SK-N-SH (cell line): ENCODE data around the gene CDC42EP4. TPM values are rescaled to one million over a fixed set of nuclear protein-coding genes. Genes with fewer than 3 reads are reported as not detected.

Experiments
- CTCF ChIA-PET: fragments of 300-600, 350-600 bp; formaldehyde crosslinking; extraction: SDS; loops from one replicate; lab custom pipeline; 2021; lab: Yijun Ruan, JAX
- POLR2A ChIA-PET: fragments of 350-600 bp; sonication (Branson Sonifier 250); formaldehyde crosslinking; extraction: SDS; loops from one replicate; lab custom pipeline; 2020; ENCODE audit warnings: antibody characterized with exemption, inconsistent platforms; lab: Yijun Ruan, JAX
- DNase-seq: peaks from one replicate; pipeline ENCODE4 v3.0.0; 2012
- H2AFZ ChIP-seq: fragments of 200-600 bp; sonication (generic); 2 replicates; pipeline ENCODE4 v1.8.1; 2016; ENCODE audit warnings: antibody characterized with exemption, mild to moderate bottlenecking, low read depth
- H3F3A ChIP-seq: fragments of 200-600 bp; sonication (generic); replicated peaks from 2 replicates; pipeline ENCODE3; 2016; ENCODE audit warnings: antibody characterized with exemption, mild to moderate bottlenecking; ENCODE audit not compliant: insufficient read depth
- H3K27ac ChIP-seq, 2 experiments: fragments of 200-500 bp in 1 of 2; fragments of 200-600 bp in 1 of 2; sonication (Bioruptor generic) in 1 of 2; sonication (generic), shearing (Covaris generic) in 1 of 2; 2 replicates each; pipeline versions ENCODE4 v1.5.1 to v1.6.1; 2014 to 2016; ENCODE audit warnings: low read depth in 2 of 2, inconsistent platforms in 1 of 2, low read length in 1 of 2, mild to moderate bottlenecking in 1 of 2, mixed read lengths in 1 of 2
- H3K27me3 ChIP-seq: fragments of 200-600 bp; sonication (generic), shearing (Covaris generic); 2 replicates; pipeline ENCODE4 v1.6.1; 2016; ENCODE audit warnings: mixed run types; ENCODE audit not compliant: insufficient read depth
- H3K36me3 ChIP-seq, 2 experiments: fragments of 200-500 bp in 1 of 2; fragments of 200-600 bp in 1 of 2; sonication (Bioruptor generic) in 1 of 2; sonication (generic) in 1 of 2; replicated peaks in 1 of 2; 2 replicates each; pipeline versions ENCODE3 to v1.5.1; 2014 to 2016; ENCODE audit warnings: low read length in 1 of 2, mild to moderate bottlenecking in 1 of 2; ENCODE audit not compliant: insufficient read depth in 2 of 2, control insufficient read depth in 1 of 2
- H3K4me1 ChIP-seq, 2 experiments: fragments of 200-500 bp in 1 of 2; fragments of 200-600 bp in 1 of 2; sonication (Bioruptor generic) in 1 of 2; sonication (generic), shearing (Covaris generic) in 1 of 2; 2 replicates each; pipeline versions ENCODE4 v1.5.1 to v1.6.1; 2014 to 2016; ENCODE audit warnings: low read depth in 1 of 2, low read length in 1 of 2, mixed run types in 1 of 2; ENCODE audit not compliant: insufficient read depth in 2 of 2, control insufficient read depth in 1 of 2
- H3K4me2 ChIP-seq: fragments of 200-600 bp; sonication (generic), shearing (Covaris generic); 2 replicates; pipeline ENCODE4 v1.6.1; 2017; ENCODE audit warnings: mixed run types
- H3K4me3 ChIP-seq, 2 experiments: fragments of 200-500 bp in 1 of 2; fragments of 200-600 bp in 1 of 2; sonication (Bioruptor generic) in 1 of 2; sonication (generic), shearing (Covaris generic) in 1 of 2; 2 replicates each; pipeline versions ENCODE4 v1.5.1 to v1.8.1; 2014 to 2016; ENCODE audit warnings: low read depth in 2 of 2, inconsistent platforms in 1 of 2, low read length in 1 of 2, mild to moderate bottlenecking in 1 of 2, mixed read lengths in 1 of 2, moderate library complexity in 1 of 2
- H3K79me2 ChIP-seq: fragments of 200-600 bp; sonication (generic); 2 replicates; pipeline ENCODE4 v1.8.1; 2017; ENCODE audit warnings: mild to moderate bottlenecking; ENCODE audit not compliant: insufficient read depth
- H3K9ac ChIP-seq: fragments of 200-600 bp; sonication (generic); 2 replicates; pipeline ENCODE4 v1.6.1; 2017; ENCODE audit warnings: mixed run types
- H3K9me2 ChIP-seq: fragments of 200-600 bp; sonication (generic); 2 replicates; pipeline ENCODE4 v1.6.1; 2017; ENCODE audit warnings: mixed run types
- H3K9me3 ChIP-seq: fragments of 200-600 bp; sonication (generic); 2 replicates; pipeline ENCODE4 v1.6.1; 2017; ENCODE audit warnings: mixed run types, mild to moderate bottlenecking, moderate library complexity
- H4K20me1 ChIP-seq: fragments of 200-600 bp; sonication (generic); 2 replicates; pipeline ENCODE4 v1.6.1; 2017; ENCODE audit warnings: mild to moderate bottlenecking, mixed run types; ENCODE audit not compliant: insufficient read depth
- CHD2 ChIP-seq: fragments of 150-350 bp; IDR thresholded peaks from 2 replicates; pipeline ENCODE4 v1.6.1; 2018; ENCODE audit warnings: low read length; ENCODE audit not compliant: partially characterized antibody
- CTCF ChIP-seq: fragments of 200-600 bp; sonication (generic); IDR thresholded peaks from 2 replicates; pipeline ENCODE4 v1.6.1; 2017; ENCODE audit warnings: antibody characterized with exemption, mild to moderate bottlenecking, moderate library complexity
- EP300 ChIP-seq, 2 experiments: IDR thresholded peaks; 2 replicates each; pipeline versions ENCODE4 v1.4.0 to v1.6.1; 2012; ENCODE audit warnings: borderline replicate concordance in 1 of 2, low read depth in 1 of 2, low read length in 1 of 2
- EZH2phosphoT487 ChIP-seq: fragments of 200-600 bp; sonication (generic); IDR thresholded peaks from 2 replicates; pipeline ENCODE4 v1.6.1; 2017; ENCODE audit warnings: low read depth, mixed run types, mild to moderate bottlenecking, antibody characterized with exemption, moderate library complexity, borderline replicate concordance
- FOXJ3 ChIP-seq: sonication (generic); formaldehyde crosslinking; IDR thresholded peaks from 2 replicates; pipeline ENCODE4 v1.5.1; 2020; ENCODE audit warnings: mild to moderate bottlenecking, missing genetic modification reagents
- FOXM1 ChIP-seq: IDR thresholded peaks from 2 replicates; pipeline ENCODE4 v1.4.0; 2012; ENCODE audit warnings: low read depth, mild to moderate bottlenecking
- GATA2 ChIP-seq: sonication (generic); formaldehyde crosslinking; IDR thresholded peaks from 2 replicates; pipeline ENCODE4 v1.5.0; 2020; ENCODE audit warnings: mild to moderate bottlenecking, missing genetic modification reagents
- JUND ChIP-seq: IDR thresholded peaks from 2 replicates; pipeline ENCODE4 v1.4.0; 2012
- MAX ChIP-seq: IDR thresholded peaks from 2 replicates; pipeline ENCODE4 v1.4.0; 2012; ENCODE audit warnings: low read depth
- MEF2A ChIP-seq: IDR thresholded peaks from 2 replicates; pipeline ENCODE4 v1.4.0; 2012; ENCODE audit warnings: low read depth, borderline replicate concordance
- MXI1 ChIP-seq: IDR thresholded peaks from 2 replicates; pipeline ENCODE4 v1.6.1; 2012; ENCODE audit warnings: mild to moderate bottlenecking, low read depth, low read length, improper control_type of control experiment
- NFIC ChIP-seq: IDR thresholded peaks from 2 replicates; pipeline ENCODE4 v1.4.0; 2012; ENCODE audit warnings: borderline replicate concordance
- POLR2AphosphoS5 ChIP-seq: IDR thresholded peaks from 2 replicates; pipeline ENCODE4 v1.6.1; 2012; ENCODE audit warnings: low read depth, low read length
- RAD21 ChIP-seq: IDR thresholded peaks from 2 replicates; pipeline ENCODE4 v1.6.1; 2012; ENCODE audit warnings: mild to moderate bottlenecking, low read length
- RCOR1 ChIP-seq: fragments of 150-350 bp; IDR thresholded peaks from 2 replicates; pipeline ENCODE4 v1.6.1; 2017; ENCODE audit warnings: antibody characterized with exemption, low read length
- REST ChIP-seq: IDR thresholded peaks from 2 replicates; pipeline ENCODE4 v1.6.1; 2012; ENCODE audit warnings: mild to moderate bottlenecking, low read depth, low read length, moderate library complexity
- RFX5 ChIP-seq: IDR thresholded peaks from 2 replicates; pipeline ENCODE4 v1.6.1; 2012; ENCODE audit warnings: mild to moderate bottlenecking, improper control_type of control experiment, low read length
- RXRA ChIP-seq: IDR thresholded peaks from 2 replicates; pipeline ENCODE4 v1.4.0; 2012; ENCODE audit warnings: low read depth, mild to moderate bottlenecking, borderline replicate concordance
- SIN3A ChIP-seq: IDR thresholded peaks from 2 replicates; pipeline ENCODE4 v1.6.1; 2012; ENCODE audit warnings: low read depth, mild to moderate bottlenecking, low read length, moderate library complexity, borderline replicate concordance
- SMC3 ChIP-seq: IDR thresholded peaks from 2 replicates; pipeline ENCODE4 v1.6.1; 2012; ENCODE audit warnings: low read depth, low read length, improper control_type of control experiment
- TCF12 ChIP-seq: IDR thresholded peaks from 2 replicates; pipeline ENCODE4 v1.4.0; 2012
- TEAD4 ChIP-seq: IDR thresholded peaks from 2 replicates; pipeline ENCODE4 v1.4.0; 2012; ENCODE audit warnings: mild to moderate bottlenecking, borderline replicate concordance; ENCODE audit not compliant: insufficient read depth
- USF2 ChIP-seq: fragments of 150-350 bp; IDR thresholded peaks from 2 replicates; pipeline ENCODE4 v1.6.1; 2017; ENCODE audit warnings: antibody characterized with exemption, low read length, low read depth, borderline replicate concordance
- YY1 ChIP-seq: IDR thresholded peaks from 2 replicates; pipeline ENCODE4 v1.4.0; 2012; ENCODE audit warnings: low read depth, mild to moderate bottlenecking
- ZBTB33 ChIP-seq: IDR thresholded peaks from 2 replicates; pipeline ENCODE4 v1.4.0; 2012; ENCODE audit warnings: low read depth, borderline replicate concordance
- WGBS: methylation state at CpG from one replicate; pipeline ENCODE4 v1.1.6; 2017; ENCODE audit warnings: low lambda C conversion rate; 5-methylcytosine and 5-hydroxymethylcytosine counted together
- polyA plus RNA-seq, 3 experiments: library from polyadenylated mRNA; depleted of rRNA; stranded (reverse); fragments of >200 nt; gene quantifications; 2 replicates each; pipeline ENCODE4 v1.2.3, GENCODE V29; 2012

Gene CDC42EP4
- polyA plus RNA-seq, 1 of the 3 experiments (the other 2 are of a cell fraction), result 28.3 TPM

GRCh38 chr17:73302189-73302588 is 9.6 kb downstream of the CDC42EP4 start:
- Histone ChIP-seq H3K4me1 (peaks cover 65 to 77% of the 10 kb centered on the region in 2 experiments), H3K4me2 (no peak overlapping the region), H3K9me3 (no peaks in the 10 kb centered on the region), H3K4me3 (no peak overlapping the region), H3F3A (peaks cover 45% of the 10 kb centered on the region), H3K9ac (no peak overlapping the region), H2AFZ (no peak overlapping the region), H3K27ac (peak overlapping the region; percentile 2 to 17; a peak in 3 of 4 replicates), H3K9me2 (no peaks in the 10 kb centered on the region), H3K27me3 (no peaks in the 10 kb centered on the region), H4K20me1 (peaks cover 51% of the 10 kb centered on the region), H3K36me3 (peaks cover 0 to 4% of the 10 kb centered on the region in 2 experiments), H3K79me2 (peaks cover 100% of the 10 kb centered on the region)
- WGBS, result 42% methylated on average over 3 of the region's 3 CpGs
- POLR2A ChIA-PET, result interaction anchor here (1.1 kb wide), 1 partner anchor 40 kb away, joined by 6 read pairs; no protein-coding TSS in a partner anchor
- no peak for DNase-seq
- CTCF ChIA-PET, result interaction anchor here (0.9 to 2.8 kb wide), 13 partner anchors 9 to 575 kb away, joined by 3 to 21 read pairs (median 4); no protein-coding TSS in a partner anchor
- TF ChIP-seq JUND (no peak), SIN3A (0 out of 2 replicates have a peak, but pooled peaks have one; percentile 25), CHD2 (peak; percentile 29), RFX5 (no peak), TEAD4 (no peak), RXRA (no peak), ZBTB33 (no peak), GATA2 (CRISPR knock-in tag) (no peak), CTCF (no peak), FOXM1 (no peak), SMC3 (no peak), MAX (no peak), MXI1 (0 out of 2 replicates have a peak, but pooled peaks have one; percentile 19), RCOR1 (peak; percentile 92), TCF12 (peak; percentile 92), EP300 (IDR thresholded peaks at IDR 0.05; ENCODE audit: borderline replicate concordance in 1 of 2, low read depth in 1 of 2, low read length in 1 of 2) (peak in 1 of 2 experiments; percentile 86; a peak in 2 of 4 replicates), POLR2AphosphoS5 (peak; percentile 70; the same call in 1 of the 2 replicates), FOXJ3 (CRISPR knock-in tag) (no peak), USF2 (no peak), NFIC (peak; percentile 78; the same call in 1 of the 2 replicates), EZH2phosphoT487 (no peak), YY1 (no peak), RAD21 (no peak), REST (no peak), MEF2A (no peak)
